CD14-positive monocyte (primary cell): ENCODE results near the gene FGD2. TPM values are rescaled to one million over a fixed set of nuclear protein-coding genes. Genes with fewer than 3 reads are reported as not detected.
A peak's percentile ranks its signal among the peaks of the same experiment; 100 is the strongest.

Experiments
- DNase-seq, 3 donors: peaks; one replicate each; pipeline ENCODE4 v3.0.0-alpha.2; 2011 to 2022
- H2AFZ ChIP-seq: 2 replicates; pipeline ENCODE4 v1.6.0; 2012; ENCODE audit warnings: mild to moderate bottlenecking, low read depth, low read length, inconsistent platforms; ENCODE audit not compliant: insufficient read depth, poor library complexity, severe bottlenecking
- H3K27ac ChIP-seq, 2 donors: 1 replicate in 1 of 2; 2 replicates in 1 of 2; pipeline ENCODE4 v1.5.1; 2012 to 2013; ENCODE audit warnings: low read length in 2 of 2, control low read depth in 1 of 2, inconsistent platforms in 1 of 2, low read depth in 1 of 2, mild to moderate bottlenecking in 1 of 2
- H3K27me3 ChIP-seq, 2 donors: one replicate each; pipeline versions ENCODE4 v1.6.0 to v1.6.1; 2011 to 2013; ENCODE audit warnings: low read length in 2 of 2; ENCODE audit not compliant: control insufficient read depth in 2 of 2, insufficient read depth in 2 of 2
- H3K36me3 ChIP-seq, 2 donors: replicated peaks in 1 of 2; 1 replicate in 1 of 2; 2 replicates in 1 of 2; pipeline versions ENCODE4 v1.5.1 to v1.6.1; 2012 to 2013; ENCODE audit warnings: low read length in 2 of 2, control low read depth in 1 of 2, inconsistent platforms in 1 of 2, mild to moderate bottlenecking in 1 of 2; ENCODE audit not compliant: insufficient read depth in 2 of 2, control insufficient read depth in 1 of 2
- H3K4me1 ChIP-seq, 2 donors: 1 replicate in 1 of 2; 2 replicates in 1 of 2; pipeline versions ENCODE4 v1.5.1 to v1.6.1; 2012 to 2013; ENCODE audit warnings: low read length in 2 of 2, control low read depth in 1 of 2, inconsistent platforms in 1 of 2, mild to moderate bottlenecking in 1 of 2, moderate library complexity in 1 of 2; ENCODE audit not compliant: insufficient read depth in 2 of 2, control insufficient read depth in 1 of 2
- H3K4me2 ChIP-seq: replicated peaks from 2 replicates; pipeline ENCODE3; 2012; ENCODE audit warnings: low read length, moderate library complexity, mild to moderate bottlenecking; ENCODE audit not compliant: poor library complexity, severe bottlenecking; ENCODE audit errors: extremely low read depth
- H3K4me3 ChIP-seq, 3 experiments: fragments of 200-600 bp in 1 of 3; sonication (generic) in 1 of 3; replicated peaks in 1 of 3; 1 replicate in 2 of 3; 2 replicates in 1 of 3; pipeline ENCODE4 v1.5.1; 2011 to 2013; ENCODE audit warnings: low read length in 3 of 3, mild to moderate bottlenecking in 3 of 3, control low read depth in 2 of 3, low read depth in 2 of 3, inconsistent platforms in 1 of 3, moderate library complexity in 1 of 3
- H3K79me2 ChIP-seq: 2 replicates; pipeline ENCODE4 v1.6.0; 2012; ENCODE audit warnings: mild to moderate bottlenecking, control low read depth, inconsistent platforms, low read length, moderate library complexity; ENCODE audit not compliant: insufficient read depth
- H3K9ac ChIP-seq: 2 replicates; pipeline ENCODE4 v1.6.0; 2017; ENCODE audit warnings: low read length, mild to moderate bottlenecking; ENCODE audit not compliant: insufficient read depth, poor library complexity, severe bottlenecking
- H3K9me3 ChIP-seq, 2 donors: replicated peaks in 1 of 2; 1 replicate in 1 of 2; 2 replicates in 1 of 2; pipeline versions ENCODE4 v1.5.1 to v1.6.1; 2012 to 2013; ENCODE audit warnings: low read length in 2 of 2, control low read depth in 1 of 2; ENCODE audit not compliant: control insufficient read depth in 1 of 2, insufficient read depth in 1 of 2
- H4K20me1 ChIP-seq: 2 replicates; pipeline ENCODE4 v1.6.0; 2012; ENCODE audit warnings: mild to moderate bottlenecking, low read length, control low read depth, moderate library complexity; ENCODE audit not compliant: insufficient read depth
- H3K27ac Mint-ChIP-seq, 7 donors: one replicate each; pipeline ENCODE4 v1.8.0; 2020; ENCODE audit warnings: mild to moderate bottlenecking in 7 of 7, mixed read lengths in 7 of 7, moderate library complexity in 6 of 7, inconsistent platforms in 2 of 7
- H3K27me3 Mint-ChIP-seq, 3 donors: one replicate each; pipeline ENCODE4 v1.8.0; 2021 to 2022; ENCODE audit warnings: low read depth in 3 of 3, mild to moderate bottlenecking in 3 of 3, mixed read lengths in 3 of 3, moderate library complexity in 3 of 3, inconsistent platforms in 1 of 3
- H3K36me3 Mint-ChIP-seq, 2 donors: one replicate each; pipeline ENCODE4 v1.8.0; 2020; ENCODE audit warnings: mixed read lengths in 2 of 2, inconsistent platforms in 1 of 2, mild to moderate bottlenecking in 1 of 2
- H3K4me1 Mint-ChIP-seq: one replicate; pipeline ENCODE4 v1.8.0; 2020; ENCODE audit warnings: mild to moderate bottlenecking, mixed read lengths
- H3K4me3 Mint-ChIP-seq, 2 donors: one replicate each; pipeline ENCODE4 v1.8.0; 2020; ENCODE audit warnings: mild to moderate bottlenecking in 2 of 2, mixed read lengths in 2 of 2, moderate library complexity in 1 of 2
- H3K9me3 Mint-ChIP-seq, 7 donors: one replicate each; pipeline ENCODE4 v1.8.0; 2020 to 2022; ENCODE audit warnings: mixed read lengths in 7 of 7, mild to moderate bottlenecking in 6 of 7, moderate library complexity in 6 of 7, inconsistent platforms in 2 of 7
- CTCF ChIP-seq: fragments of 200-600 bp; IDR thresholded peaks from one replicate; pipeline ENCODE4 v1.8.0; 2022; ENCODE audit warnings: antibody characterized with exemption, mild to moderate bottlenecking
- WGBS: methylation state at CpG from one replicate; pipeline ENCODE4 v1.1.5; 2013; ENCODE audit warnings: missing lambda C conversion rate; ENCODE audit not compliant: insufficient coverage; 5-methylcytosine and 5-hydroxymethylcytosine counted together
- intact Hi-C, 2 donors: fragments of 100-400 bp; cut with micrococcal nuclease; formaldehyde crosslinking; loops; one replicate each; pipeline versions ENCODE4 v1.15.0 to v1.15.1; 2023
- polyA plus RNA-seq, 3 donors: library from polyadenylated mRNA; depleted of rRNA in 1 of 3; unstranded in 2 of 3; stranded (reverse) in 1 of 3; fragments of 300-500 nt in 2 of 3; fragments of >200 nt in 1 of 3; fragmentation: Illumina TruSeq in 2 of 3; gene quantifications; 1 replicate in 2 of 3; 2 replicates in 1 of 3; pipeline ENCODE4 v1.2.3, GENCODE V29; 2012 to 2021

Gene FGD2
- polyA plus RNA-seq, 3 donors, result 25.3 to 356 (median 50.0) TPM

- H3K36me3 ChIP-seq, result no peaks in the 10 kb centered on the region
- H3K27me3 Mint-ChIP-seq, result peaks cover 1 to 2% (median 1%) of the 10 kb centered on the region in 3 donors
- no peaks in the 10 kb centered on the region for H3K27me3 ChIP-seq
- peaks cover 21% of the 10 kb centered on the region for H3K4me1 Mint-ChIP-seq
- intact Hi-C loops, result loop anchor here in 1 of 2 donors (10.0 kb wide), 1 partner anchor 46 kb away; no protein-coding TSS in a partner anchor
- H3K36me3 Mint-ChIP-seq, result no peaks in the 10 kb centered on the region
- WGBS, result 78% methylated on average over 17 of the region's 17 CpGs
- no peak for DNase-seq
- peaks cover 21% of the 10 kb centered on the region in 2 donors for H3K4me1 ChIP-seq
- no peak overlapping the region for H3K4me2 ChIP-seq
- no peak overlapping the region for H3K4me3 ChIP-seq
- H3K9ac ChIP-seq, result no peak overlapping the region
- no peak overlapping the region for H2AFZ ChIP-seq
- H3K9me3 Mint-ChIP-seq, result peaks cover 0 to 4% (median 0%) of the 10 kb centered on the region in 7 donors
- peak overlapping the region in 1 of 7 donors; percentile 65 for H3K27ac Mint-ChIP-seq
- H3K79me2 ChIP-seq, result no peaks in the 10 kb centered on the region
- H3K9me3 ChIP-seq, result no peaks in the 10 kb centered on the region
- no peak for TF ChIP-seq CTCF
- H3K4me3 Mint-ChIP-seq, result no peak overlapping the region
- H4K20me1 ChIP-seq, result no peaks in the 10 kb centered on the region
- no peak overlapping the region for H3K27ac ChIP-seq
Observed at GRCh38 chr6:37068356-37069270, 63.2 kb downstream of the FGD2 start.

GRCh38 chr6:37069639-37070038, 64.2 kb downstream of the FGD2 start:
- Histone ChIP-seq H3K27me3 (no peaks in the 10 kb centered on the region), H3K4me2 (no peak overlapping the region), H3K9ac (no peak overlapping the region), H3K36me3 (no peaks in the 10 kb centered on the region), H3K27ac (no peak overlapping the region), H3K9me3 (no peaks in the 10 kb centered on the region), H3K4me1 (peaks cover 21% of the 10 kb centered on the region in 2 donors), H3K4me3 (no peak overlapping the region), H3K79me2 (no peaks in the 10 kb centered on the region), H4K20me1 (no peaks in the 10 kb centered on the region), H2AFZ (no peak overlapping the region)
- WGBS, result 89% methylated on average over 1 of the region's 5 CpGs
- intact Hi-C loops, result loop anchor here in 1 of 2 donors (10.0 kb wide), 1 partner anchor 45 kb away; no protein-coding TSS in a partner anchor
- H3K4me1 Mint-ChIP-seq, result peaks cover 21% of the 10 kb centered on the region
- TF ChIP-seq CTCF, result no peak
- H3K27me3 Mint-ChIP-seq, result peaks cover 1 to 3% (median 1%) of the 10 kb centered on the region in 3 donors
- no peaks in the 10 kb centered on the region for H3K36me3 Mint-ChIP-seq
- no peak overlapping the region for H3K4me3 Mint-ChIP-seq
- H3K9me3 Mint-ChIP-seq, result peaks cover 0 to 4% (median 0%) of the 10 kb centered on the region in 7 donors
- no peak overlapping the region for H3K27ac Mint-ChIP-seq
- no peak for DNase-seq
